Smooth muscle cell of the brain vasculature (primary cell): ENCODE data around the gene ZCCHC24.
A peak's percentile ranks its signal among the peaks of the same experiment; 100 is the strongest.

Experiments used
- DNase-seq: peaks from one replicate; pipeline ENCODE4 v3.0.0-alpha.2; 2012; ENCODE audit warnings: low read depth, low spot score

Gene ZCCHC24

DNA sequence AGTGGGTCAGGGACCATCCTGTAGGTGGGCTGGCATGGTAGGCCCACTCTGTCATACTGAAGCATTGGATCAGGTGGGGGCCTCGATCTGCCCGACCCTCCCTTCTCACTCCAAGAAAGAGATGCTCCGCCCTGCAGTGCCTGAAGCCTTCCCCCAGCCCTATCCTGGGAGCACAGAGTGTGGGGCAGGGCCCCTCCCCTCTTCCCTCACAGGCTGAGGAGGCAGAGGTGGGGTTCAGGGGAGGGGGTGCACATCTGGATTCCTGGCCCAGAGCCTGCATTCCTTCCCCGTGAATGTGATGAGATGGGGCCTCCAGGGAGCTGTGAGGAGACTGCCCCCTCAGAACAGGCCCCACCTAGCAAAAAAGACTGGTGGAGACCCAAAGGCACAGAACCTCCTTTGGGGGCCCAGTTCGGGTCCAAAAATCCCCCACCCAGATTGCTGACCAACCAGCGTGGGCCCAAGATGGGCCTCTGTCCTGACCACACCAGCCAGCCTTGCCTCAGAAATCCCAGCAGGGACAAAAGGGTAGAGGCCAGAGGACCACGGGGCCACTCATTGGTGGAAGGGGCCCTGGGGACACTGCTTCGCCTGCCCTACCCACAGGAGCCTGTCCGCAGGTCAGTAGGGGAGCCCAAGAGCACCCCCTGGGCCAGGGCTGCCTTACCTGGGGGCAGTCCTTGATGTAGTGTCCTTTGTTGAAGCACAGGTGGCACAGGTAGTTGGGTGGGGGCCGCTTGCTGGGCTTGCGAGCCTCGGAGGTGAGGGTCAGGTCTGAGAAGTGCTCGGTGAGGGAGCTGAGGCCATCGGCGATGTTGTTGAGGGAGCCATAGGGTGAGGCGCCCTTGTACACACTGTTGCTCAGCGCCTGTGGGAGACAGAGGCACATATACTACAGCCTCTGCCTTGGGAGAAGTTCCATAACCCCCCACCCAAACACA, 13.3 kb downstream of the ZCCHC24 start:
- no peak for DNase-seq

DNA sequence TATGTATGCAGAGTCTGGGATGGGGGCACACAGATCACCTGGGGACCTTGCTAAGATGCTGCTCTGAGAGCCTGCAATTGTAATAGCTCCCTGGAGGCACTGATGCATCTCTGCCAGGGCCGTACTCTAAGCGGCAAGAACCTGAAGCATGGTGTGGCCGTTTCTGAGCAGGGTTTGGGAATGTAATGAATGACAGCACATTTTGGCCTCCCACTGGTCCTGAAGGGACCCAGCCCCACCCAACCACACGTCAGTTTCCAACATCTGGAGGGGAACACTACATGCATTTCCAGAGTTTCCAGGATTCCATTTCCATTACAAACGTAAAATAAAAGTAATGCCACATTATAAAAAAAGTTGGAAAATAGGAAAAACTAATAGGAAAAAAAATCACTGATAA, 14.0 kb downstream of the ZCCHC24 start:
- no peak for DNase-seq

DNA sequence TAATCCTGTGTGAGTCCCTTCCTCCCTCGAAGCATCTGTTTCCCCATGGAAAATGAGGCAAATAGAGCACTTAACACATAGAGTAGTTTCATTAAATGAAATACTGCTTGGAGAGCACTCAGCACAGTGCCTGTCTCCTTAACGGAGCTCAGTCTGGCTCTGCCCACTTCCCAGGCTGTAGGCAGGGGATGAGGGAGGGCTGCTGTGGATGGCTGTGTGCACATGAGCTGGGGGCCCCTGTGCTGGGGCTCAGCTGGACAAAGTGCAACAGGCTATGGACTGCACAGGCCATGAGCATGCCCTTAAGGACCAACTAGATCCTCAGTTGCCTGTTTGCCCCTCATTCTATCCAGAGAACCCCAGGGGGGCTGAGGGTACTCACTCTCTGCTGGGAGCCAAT, 14.5 kb downstream of the ZCCHC24 start:
- DNase-seq, result no peak

DNA sequence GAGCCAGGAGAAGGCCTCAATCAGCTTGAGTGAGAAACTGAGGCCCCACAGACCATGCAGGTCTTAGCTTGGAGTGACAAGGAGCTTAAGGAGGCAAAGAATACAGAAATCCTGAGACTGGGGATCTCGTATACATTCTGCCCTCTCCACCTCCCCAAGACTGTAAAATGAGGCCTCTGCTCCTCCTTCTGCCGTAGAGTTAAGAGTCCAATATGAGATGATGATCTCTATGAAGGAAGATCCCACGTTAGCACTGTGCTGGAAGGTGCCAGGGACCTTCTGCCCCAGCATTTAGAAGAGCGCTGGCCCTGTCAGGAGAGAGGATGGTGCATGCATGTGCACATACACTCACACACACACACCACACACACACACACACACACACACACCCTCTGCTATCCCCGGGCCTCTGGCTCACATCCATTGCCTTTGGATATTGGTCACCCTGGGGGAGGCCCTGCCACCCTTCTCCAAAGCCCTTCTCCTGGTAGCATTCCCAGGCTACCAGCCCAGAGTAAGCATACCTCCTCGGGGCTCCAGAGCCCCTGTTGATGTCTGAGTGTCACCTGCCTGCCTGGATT, 15.0 kb downstream of the ZCCHC24 start:
- no peak for DNase-seq

DNA sequence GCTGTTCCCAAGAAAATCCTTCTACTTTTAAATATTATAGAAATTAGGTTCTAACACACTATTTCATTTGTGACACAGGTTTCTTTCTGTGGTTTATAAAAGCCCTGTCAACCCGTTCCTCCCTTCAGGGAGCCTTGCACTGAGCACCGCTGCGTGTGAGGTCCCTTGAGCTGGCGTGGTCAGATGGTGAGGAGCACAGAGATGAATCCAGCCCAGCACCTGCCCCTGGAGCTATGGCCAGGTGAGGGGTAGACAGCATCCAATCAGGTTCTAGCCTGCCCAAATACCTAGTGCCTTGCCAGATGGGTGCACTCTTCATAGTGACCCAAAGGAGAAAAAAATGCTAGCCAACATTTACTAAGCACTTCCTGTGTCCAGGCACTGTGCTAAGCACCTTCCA, 15.7 kb downstream of the ZCCHC24 start:
- no peak for DNase-seq

DNA sequence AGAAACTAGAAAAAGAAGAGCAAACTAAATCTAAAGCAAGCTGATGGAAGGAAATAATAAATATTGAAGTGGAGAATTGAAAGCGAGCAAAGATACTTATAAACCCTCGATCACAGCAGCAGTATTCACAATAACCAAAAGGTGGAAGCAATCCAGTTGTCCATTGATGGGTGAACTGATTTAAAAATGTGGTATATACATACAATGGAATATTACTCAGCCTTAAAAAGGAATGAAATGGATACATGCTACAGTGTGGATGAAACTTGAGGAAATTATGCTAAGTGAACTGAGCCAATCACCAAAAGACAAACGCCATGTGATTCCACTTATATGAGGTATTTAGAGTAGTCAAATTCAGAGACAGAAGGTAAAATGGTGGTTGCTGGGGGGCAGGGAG, 17.5 kb downstream of the ZCCHC24 start:
- no peak for DNase-seq

DNA sequence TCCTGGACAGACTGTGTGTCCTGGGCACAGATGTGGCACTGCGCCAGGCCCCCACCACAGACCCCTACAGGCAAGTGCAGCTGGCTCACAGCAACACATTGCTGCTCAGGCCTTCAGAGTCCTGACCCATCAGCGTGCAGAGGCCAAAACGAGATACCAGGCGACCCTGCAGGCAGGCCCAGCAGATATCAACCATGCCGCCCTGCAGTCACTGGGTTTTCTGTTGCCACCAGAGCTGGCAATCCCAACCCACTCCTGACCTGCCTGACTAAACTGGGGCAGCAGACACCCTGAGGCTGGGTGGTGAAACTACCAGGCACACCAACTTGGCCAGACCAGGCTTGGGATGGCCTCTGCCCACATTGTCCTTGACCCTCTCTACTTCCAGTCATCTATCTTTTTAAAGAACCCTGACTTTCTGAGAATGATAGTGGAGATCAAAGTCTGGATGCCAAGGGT, 20.3 kb downstream of the ZCCHC24 start:
- DNase-seq, result no peak

DNA sequence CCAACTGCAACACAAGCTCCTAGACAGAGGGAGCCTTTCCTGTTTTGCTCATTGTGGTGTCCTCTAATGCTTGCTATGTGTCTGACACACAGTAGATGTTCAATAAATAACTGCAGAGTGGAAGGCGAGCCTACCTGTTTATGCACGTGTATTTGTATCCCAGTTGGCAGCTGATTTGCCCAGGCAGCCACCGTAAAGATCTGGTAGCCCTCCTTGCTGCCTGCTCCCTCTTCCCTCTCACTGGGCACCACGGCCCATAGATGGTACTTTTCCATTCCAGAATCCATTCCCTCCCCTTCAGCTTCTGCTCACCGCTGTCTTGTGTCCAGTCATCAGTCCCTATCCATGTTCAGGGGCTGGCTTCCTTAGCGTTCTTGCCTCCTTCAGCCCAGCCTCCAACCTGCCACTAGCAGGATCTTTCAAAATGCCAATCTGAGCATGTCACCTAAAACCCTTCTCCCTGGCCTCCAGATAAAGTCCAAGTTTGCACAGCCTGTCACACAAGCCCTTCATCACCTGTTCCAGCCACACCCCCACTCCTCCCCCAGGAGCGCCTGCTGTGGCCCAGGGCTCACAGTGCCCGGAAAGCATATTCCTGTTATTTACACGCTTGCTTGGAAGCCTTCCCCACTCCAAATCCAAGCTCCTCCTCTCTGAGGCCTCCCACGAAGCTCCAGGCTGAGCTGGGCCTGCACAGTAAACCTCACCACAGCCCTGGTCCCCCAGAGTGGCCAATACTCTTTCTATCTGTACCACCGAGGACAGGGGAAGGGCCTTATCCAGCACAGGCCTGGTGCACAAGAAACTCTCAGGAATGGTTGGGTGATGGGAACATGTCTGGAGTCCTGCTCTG, 21.0 kb downstream of the ZCCHC24 start:
- no peak for DNase-seq

DNA sequence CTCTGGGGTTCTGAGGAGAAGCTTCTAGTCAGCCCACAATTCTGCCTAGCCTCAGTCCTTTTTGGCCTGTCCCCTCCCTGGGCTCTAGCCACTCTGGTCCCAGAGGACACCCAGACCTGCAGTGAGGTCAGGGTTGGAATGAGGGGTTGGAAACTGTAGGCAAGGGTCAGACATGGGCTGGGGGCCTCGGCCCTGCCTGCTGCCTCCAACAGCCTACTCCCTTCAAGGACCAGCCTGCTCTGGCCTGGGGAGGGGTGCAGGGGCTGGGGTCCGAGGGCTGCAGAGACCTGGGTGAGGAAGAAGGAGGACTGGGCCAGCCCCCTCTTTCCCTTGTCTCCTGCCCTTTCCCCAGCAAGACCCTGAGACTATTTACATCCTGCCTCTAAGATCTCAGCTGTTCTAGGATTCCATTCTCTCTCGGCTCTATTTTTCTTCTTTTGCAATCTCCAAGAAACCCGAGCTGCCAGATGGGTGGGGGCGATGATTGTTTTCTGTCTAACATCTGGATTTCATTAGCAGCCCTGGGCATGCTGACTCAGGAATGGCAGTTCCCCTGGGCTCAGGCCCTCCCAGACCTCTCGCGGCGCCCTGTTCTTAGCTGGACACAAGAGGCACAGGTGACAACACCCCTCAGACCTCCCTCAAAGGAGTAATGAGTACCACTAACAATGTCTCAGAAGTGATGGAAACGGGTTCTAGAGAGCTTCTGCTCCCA, 23.1 kb downstream of the ZCCHC24 start:
- DNase-seq, result peak; percentile 91

DNA sequence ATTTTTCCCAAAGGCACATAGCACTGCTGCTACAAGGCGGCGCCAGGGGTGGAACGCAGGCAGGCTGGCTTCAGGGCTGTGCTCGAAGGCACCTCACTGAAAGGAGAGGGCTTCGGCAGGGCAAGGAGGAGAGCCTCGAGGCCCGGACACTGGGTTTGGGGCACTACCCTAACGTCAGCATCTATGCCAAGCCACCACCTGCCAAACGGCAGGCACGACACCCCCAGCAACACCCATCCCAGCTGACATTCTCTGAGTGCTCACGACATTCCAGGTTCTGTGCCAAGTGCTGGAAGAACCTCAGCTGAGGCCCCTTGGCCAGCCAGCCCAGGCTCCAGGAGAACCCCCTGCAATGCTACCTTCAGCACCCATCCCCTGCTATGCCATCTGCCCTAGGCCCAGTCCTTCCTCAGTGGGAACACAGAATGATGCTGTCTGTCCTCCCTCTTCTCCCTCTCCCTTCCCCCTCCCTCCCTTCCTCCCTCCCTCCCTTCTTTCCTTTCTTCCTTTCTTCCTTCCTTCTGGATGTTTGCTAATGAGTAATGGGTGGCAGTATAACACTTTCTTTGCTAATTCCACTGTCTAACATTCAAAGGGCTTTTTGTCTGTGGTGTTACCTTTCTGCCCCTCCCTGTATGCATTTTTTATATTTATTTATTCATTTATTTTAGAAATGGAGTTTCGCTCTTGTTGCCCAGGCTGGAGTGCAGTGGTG, 24.3 kb downstream of the ZCCHC24 start:
- DNase-seq, result no peak

DNA sequence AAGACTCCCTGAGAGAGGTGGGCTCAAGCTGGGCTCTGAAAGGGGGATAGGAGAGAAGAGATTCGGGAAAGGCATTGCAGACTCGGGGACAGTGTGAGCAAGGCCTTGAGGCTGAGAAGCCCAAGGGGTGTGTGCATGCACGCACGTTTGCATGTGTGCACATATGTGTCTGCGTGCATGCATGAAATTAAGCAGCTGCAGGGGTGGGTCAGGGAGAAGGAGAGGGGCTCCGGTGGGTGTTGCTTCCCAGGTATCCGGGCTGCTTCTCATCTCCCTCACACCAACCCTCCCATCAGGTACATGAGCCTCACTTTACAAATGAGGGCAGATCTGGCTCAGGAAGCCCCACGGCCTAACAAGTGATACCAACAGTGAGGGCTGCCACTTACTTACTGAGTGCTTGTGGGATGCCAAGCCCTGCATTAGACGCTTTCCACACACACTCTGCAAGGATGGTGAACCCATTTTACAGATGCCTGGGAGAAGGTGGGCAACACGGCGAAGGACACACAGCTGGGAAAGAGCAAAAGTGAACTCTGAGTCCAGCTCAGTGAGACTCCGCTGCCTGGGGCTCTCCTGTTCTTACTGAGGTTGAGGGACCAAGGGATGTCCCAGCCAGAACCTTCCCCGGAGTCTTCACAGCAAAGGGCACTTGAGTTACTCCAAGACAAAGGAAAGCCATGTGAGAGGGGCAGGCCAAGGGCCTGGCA, 26.4 kb downstream of the ZCCHC24 start:
- no peak for DNase-seq

DNA sequence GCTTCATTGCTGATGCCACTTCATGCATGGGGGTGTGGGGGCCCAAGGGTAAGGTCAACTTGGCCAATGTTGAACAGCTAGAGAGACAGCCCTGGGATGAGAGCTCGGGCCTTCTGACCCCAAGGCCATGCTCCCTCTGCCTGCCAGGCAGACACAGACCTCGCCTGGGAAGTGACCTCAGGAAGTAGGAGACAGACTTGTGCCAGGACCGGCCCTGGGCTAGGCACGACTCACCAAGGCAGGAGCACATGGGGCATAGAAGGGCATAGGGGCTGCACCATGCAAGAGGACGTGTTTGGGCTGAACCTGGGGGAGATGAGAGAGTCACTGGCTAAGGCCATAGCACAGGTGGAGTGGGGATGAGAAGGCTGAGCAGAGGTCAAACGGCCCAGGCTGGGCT, 27.1 kb downstream of the ZCCHC24 start:
- DNase-seq, result no peak

DNA sequence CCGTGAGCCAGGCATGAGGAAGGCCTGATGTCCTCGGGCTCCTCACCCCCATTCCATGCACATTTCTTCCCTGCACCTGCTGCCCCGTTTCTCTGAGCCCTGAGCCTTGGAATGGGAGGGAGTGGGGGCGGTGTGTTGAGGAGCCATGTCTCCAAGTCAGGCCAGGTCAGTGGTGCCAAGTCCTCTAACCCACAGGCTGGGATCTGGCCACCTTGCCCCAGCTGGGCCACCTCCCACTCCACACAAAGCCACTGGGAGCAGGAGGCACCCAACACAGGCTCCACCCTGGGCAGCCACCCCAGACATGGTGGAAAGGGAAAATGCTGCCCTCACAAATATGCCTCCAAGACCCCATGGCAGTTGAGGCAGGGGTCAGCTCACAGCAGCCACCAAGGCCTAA, 27.7 kb downstream of the ZCCHC24 start:
- no peak for DNase-seq

DNA sequence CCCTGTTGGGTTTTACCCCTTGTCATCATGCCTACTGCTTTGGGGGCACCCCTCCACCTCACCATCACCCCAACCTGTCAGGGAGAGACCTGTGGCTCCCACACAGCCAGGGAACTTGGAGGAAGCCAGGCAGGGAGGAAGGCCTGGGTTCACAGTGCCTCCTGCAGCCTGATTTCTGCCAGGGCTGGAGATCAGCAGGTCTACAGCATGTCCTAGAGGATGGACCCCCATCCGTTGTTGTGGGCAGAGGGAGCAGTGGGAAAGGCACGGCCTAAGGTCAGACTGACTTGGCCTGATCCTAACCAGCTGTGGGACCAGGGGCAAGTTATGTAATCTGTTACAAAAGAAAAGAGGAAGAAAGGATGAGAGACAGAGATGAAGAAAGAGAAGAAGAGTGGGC, 28.2 kb downstream of the ZCCHC24 start:
- no peak for DNase-seq

DNA sequence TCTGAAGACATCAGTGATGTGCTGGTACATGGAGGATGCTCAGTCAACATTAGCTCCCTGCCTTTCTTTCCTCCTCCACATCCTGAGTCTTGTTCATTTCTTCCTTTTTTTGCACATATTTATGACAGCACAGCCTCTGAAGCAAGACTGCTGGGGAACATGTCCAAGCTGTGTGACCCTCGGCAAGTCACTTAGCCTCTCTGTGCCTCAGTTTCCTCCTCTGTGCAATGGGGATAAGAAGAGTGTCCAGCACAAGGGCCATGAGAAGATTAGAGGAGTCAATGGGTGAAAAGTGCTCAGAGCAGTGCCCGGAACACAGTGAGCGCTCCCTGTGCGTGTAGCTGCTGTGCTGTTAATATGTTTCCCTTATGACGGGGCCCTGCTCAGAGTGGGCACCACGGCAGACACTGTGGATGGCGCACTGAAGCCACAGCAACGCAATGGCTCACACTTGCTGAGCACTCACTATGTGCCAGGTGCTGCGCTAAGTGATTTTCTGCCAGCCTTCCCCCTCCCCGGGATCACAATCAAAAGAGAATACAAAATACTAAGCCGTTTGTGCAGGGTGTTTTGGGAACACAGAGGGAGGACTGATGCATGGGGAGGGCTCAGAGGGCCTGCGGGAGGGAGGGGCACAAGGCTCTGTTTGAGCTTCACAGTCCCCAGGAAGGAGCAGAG, 28.7 kb downstream of the ZCCHC24 start:
- DNase-seq, result no peak

DNA sequence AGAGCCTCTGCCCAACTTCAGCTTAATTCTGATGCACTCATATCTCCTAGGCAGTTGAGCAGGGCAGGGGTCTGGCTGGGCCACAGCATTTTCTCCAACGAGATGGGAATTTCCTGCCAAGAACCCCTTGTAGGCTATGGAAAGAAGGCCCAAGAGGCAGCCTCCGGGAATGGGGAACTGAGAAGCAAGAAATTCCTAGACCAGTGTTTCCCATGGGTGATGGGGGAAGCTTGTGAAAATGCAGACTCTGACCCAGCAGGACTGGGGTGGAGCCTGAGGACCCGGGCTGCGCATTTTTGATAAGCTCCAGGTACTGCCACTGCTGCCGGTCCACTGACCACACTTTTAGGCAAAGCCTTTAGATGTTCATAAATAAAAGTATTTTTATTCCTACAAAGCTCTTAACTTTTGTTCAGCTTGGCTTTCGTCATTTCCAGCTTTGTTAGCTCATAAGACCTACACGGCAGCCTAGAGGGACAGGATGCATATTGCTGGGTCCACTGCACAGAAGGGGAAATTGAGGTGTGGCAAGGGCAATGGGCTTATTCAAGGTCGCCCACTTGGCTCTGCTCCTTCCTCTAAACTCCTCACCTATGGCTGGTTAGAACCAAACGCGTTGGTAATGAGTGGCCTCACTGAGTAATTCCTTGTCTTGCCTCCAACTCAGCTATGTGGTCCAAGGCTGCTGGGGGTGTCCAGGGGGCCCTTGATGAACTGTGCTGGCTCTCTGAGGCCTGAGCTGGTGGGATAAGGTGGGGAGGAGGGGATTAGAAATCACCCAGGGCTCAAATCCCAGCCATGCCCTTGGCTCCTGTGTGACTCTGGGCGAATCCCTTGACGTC, 29.5 kb downstream of the ZCCHC24 start:
- no peak for DNase-seq

DNA sequence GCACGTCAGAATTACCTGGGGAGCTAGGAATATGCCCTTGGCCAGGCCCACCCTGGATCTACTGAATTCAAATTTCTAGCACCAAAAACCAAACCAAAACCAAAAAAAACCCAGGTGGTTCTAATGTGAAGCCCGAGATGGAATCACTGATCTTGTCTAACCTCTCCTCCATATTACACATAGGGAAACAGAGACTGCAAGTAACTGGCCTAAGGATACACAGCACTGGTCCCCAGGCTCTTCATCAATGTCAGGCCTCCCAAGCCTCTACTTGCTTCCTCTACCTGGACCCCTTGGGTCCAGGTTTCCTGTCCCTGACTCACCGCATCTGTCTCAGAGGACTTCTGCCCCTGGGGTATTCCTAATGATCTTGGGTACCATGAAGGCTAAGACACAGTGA, 30.7 kb downstream of the ZCCHC24 start:
- DNase-seq, result no peak

DNA sequence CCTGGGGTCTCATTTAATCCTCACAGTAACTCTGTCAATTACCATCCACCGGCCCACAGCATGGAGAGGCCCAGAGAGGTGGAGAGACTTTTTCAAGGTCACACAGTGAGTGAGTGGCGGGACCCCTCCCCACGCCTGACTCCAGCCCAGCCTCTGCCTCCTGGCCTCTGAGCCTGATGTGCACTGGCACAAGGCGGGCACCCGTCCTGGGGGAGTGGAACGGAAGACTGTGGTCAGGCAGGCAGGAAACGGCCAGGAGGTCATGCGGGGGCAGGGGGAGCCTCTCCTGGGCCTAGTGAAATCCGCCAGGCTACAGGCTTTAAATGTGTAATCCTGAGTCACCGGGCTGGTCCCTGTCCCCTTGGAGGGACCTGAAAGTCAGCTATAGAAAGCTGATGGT, 32.2 kb downstream of the ZCCHC24 start:
- no peak for DNase-seq

DNA sequence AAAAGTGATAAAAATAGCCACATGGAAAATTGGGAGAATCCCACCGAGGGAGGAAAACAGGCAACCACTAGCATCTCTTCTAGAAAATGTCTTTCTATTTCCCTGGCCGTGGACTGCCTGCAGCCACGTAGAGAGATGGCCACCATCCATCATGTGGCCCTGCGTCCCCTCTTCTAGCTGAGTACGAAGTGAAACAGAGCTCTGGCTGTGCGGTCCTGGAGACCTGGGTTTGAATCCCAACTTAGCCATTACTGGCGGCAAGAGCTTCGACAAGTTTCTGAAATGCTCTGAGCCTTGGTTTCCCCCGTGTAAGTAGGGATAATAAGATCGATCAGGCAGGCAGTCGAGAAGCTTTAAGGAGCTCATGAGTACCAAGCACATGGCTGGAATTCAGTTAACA, 32.9 kb downstream of the ZCCHC24 start:
- no peak for DNase-seq
